Choroid plexus epithelial cell (primary cell): ENCODE measurements around the gene NCKAP1.

Source experiments
- DNase-seq: peaks from one replicate; pipeline ENCODE4 v3.0.0-alpha.2; 2010; ENCODE audit warnings: low read depth
- H3K4me3 ChIP-seq: 2 replicates; pipeline ENCODE4 v1.5.1; 2011; ENCODE audit warnings: low read depth, mild to moderate bottlenecking, control low read depth, low read length, moderate library complexity
- CTCF ChIP-seq: conservative IDR thresholded peaks from 2 replicates; pipeline ENCODE4 v1.5.1; 2011; ENCODE audit warnings: low read depth, mild to moderate bottlenecking, control low read depth, inconsistent platforms, low read length, moderate library complexity

NCKAP1 gene

GRCh38 chr2:182918961-182919652 lies 119.2 kb downstream of the NCKAP1 start:
- TF ChIP-seq CTCF = no peak
- DNase-seq = no peak
- no peak overlapping the region for H3K4me3 ChIP-seq

- no peak overlapping the region for H3K4me3 ChIP-seq
- no peak for DNase-seq
- TF ChIP-seq CTCF = no peak
Measured at GRCh38 chr2:182917924-182918323, 120.3 kb downstream of the NCKAP1 start.

- H3K4me3 ChIP-seq = no peak overlapping the region
- DNase-seq = no peak
- no peak for TF ChIP-seq CTCF
Measured at GRCh38 chr2:182916417-182916816, 121.8 kb downstream of the NCKAP1 start.

GRCh38 chr2:182915369-182916326 lies 122.6 kb downstream of the NCKAP1 start:
- H3K4me3 ChIP-seq = no peak overlapping the region
- peak; percentile 94 for DNase-seq
- no peak for TF ChIP-seq CTCF

GRCh38 chr2:182914852-182915251 lies 123.4 kb downstream of the NCKAP1 start:
- H3K4me3 ChIP-seq = no peak overlapping the region
- TF ChIP-seq CTCF = no peak
- no peak for DNase-seq

- H3K4me3 ChIP-seq = no peak overlapping the region
- TF ChIP-seq CTCF = no peak
- DNase-seq = no peak
Measured at GRCh38 chr2:182913064-182913463, 125.2 kb downstream of the NCKAP1 start.
